HG02798 (cell line): Measurements from ENCODE around the gene GLS2.
"Not testable (repeated sequence)": the region's sequence is repeated elsewhere in the genome, so short reads cannot be mapped to it uniquely, and the experiment has no call there.

Experiments
- ATAC-seq: cut with Tn5 transposase; IDR thresholded peaks from one replicate; pipeline ENCODE4 v1.9.1; 2021; ENCODE audit warnings: mild to moderate bottlenecking; ENCODE audit not compliant: unreplicated experiment, poor library complexity

GLS2 gene

DNA sequence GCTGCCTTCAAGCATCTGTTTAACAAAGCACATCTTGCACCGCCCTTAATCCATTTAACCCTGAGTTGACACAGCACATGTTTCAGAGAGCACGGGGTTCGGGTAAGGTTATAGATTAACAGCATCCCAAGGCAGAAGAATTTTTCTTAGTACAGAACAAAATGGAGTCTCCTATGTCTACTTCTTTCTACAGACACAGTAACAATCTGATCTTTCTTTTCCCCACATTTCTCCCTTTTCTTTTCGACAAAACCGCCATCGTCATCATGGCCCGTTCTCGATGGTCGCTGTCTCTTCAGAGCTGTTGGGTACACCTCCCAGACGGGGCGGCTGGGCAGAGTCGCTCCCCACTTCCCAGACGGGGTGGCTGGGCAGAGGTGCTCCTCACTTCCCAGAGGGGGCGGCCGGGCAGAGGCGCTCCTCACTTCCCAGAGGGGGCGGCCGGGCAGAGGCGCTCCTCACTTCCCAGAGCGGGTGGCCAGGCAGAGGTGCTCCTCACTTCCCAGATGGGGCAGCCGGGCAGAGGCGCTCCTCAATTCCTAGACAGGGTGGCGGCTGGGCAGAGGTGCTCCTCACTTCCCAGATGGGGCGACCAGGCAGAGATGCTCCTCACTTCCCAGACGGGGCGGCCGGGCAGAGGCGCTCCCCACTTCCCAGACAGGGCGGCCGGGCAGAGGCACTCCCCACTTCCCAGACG is 5.6 kb upstream of the GLS2 start:
- not testable (repeated sequence) for ATAC-seq

DNA sequence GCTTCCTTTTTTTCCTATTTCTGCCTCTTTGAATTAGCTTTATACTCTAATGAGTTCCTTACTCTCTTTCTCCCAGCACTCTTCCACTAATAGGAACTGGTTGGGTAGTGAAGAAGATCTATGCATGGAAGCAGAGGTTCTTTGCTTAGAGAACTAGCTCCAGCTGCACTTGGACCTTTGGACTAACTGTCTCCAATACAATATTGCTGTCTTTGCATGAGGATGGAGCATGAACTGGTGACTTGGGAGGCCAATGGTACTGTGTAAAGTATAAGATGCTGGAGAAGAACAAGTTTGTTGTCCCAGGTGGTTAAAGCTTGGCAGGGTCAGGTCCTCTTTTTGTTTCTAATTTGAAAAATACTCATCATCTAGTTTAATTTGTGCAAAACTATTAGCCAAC is 2.4 kb upstream of the GLS2 start:
- ATAC-seq = no peak

GRCh38 chr12:56487448-56488040 is 417 bp downstream of the GLS2 start:
- peak; percentile 26 for ATAC-seq

DNA sequence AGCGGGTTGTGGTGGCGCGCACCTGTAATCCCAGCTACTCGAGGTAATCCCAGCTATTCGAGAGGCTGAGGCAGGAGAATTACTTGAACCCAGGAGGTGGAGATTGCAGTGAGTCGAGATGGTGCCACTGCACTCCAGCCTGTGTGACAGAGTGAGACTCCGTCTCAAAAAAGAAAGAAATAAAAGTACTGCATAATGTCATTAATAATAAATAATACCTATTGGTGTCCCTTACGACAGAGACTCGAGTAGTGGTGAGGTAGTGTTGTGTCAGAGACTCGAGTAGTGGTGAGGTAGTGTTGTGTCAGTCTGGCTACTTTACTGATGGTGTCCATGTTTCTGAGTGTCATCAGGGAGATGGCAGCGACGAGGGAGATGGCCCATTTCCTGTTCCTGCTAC is 1.3 kb downstream of the GLS2 start:
- no peak for ATAC-seq

- no peak for ATAC-seq
These were observed 3.4 kb downstream of the GLS2 start for GRCh38 chr12:56484566-56484965.

DNA sequence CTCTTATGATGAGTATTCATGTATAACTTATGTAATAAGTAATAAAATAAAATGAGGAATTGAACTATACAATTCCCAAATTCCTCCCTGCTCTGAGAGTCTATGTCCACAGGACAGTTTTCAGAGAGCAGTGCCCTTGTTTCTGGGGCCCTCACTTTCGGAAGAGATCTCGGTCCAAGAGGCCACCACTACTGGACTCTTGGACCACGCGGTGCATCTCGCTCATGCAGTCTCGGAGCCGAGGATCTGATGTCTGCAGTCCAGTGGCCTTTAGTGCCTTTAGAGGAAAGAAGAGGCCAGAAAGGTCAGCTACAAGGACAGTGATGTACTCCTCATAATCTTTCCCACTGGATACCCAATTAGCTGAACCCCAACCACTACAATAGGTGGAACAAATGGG is 8.3 kb downstream of the GLS2 start:
- no peak for ATAC-seq

DNA sequence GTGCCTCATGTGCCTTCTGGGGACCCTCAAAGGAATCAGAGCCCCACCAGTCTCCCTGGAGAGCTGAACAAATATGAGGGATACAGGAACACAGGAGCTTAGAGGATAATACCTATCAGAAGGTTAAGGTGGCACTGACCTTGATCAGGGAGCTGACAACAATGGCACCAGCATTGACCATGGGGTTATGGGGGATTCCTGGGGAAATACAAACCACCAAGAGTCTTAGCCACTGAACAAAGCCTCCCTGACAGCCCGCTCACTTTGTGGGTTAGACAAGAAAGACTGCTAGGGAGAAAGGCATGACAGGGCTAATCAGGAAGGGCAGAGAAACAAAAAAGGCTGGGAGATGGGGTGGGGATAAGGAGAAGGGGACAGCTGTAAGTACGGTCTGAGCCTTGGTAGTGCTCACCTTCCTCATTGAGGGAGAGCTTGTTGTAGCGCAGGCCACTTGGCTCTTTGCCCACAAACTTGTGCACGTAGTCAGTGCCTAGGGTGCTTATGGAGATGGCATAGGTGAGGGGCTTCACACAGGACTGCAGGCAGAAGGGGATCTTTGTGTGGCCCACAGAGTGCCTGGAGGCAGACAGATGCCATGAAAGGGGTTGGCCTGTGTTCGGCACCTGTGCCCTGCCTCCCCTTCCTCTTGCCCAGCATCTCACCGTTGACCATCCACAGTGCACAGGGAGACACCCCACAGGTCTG is 10.3 kb downstream of the GLS2 start:
- no peak for ATAC-seq

DNA sequence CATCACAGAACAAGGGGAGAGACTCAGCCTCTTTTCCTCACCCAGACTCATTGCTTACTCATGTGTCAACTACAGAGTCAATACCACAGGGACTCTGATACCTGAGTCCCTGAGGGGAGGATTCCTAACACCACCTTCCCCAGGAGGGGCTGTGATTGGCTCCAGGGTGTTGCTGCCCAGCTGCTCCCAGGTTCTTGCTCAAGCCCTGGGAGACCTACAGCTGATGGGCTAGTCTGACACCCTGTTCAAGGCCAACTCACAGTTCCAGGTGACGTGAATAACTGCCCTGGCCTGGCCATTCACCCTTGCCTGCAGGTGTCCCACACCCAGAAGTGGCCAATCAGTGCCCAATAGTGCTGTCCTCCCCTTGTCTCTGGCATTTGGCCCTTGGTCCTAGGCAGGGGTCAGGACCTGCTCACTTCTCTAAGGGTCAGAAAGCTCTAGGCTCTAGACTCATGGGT is 11.0 kb downstream of the GLS2 start:
- ATAC-seq = no peak

DNA sequence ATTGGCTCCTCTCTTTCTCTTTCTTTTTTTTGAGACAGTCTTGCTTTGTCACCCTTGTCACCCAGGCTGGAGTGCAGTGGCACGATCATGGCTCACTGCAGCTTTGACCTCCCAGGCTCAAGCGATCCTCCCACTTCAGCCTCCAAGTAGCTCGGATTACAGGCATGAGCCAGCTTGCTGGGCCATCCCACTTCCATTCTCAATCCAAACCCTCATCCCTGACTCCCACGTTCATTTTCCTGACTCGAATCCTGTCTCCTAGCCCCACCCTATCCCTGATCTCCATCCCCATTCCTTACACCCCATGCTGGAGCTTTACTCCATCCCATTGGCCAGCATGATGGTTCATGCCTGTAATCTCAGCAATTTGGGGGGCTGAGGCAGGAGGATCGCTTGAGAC is 11.8 kb downstream of the GLS2 start:
- no peak for ATAC-seq

- ATAC-seq = no peak
These were observed 13.6 kb downstream of the GLS2 start for GRCh38 chr12:56474389-56474788.

DNA sequence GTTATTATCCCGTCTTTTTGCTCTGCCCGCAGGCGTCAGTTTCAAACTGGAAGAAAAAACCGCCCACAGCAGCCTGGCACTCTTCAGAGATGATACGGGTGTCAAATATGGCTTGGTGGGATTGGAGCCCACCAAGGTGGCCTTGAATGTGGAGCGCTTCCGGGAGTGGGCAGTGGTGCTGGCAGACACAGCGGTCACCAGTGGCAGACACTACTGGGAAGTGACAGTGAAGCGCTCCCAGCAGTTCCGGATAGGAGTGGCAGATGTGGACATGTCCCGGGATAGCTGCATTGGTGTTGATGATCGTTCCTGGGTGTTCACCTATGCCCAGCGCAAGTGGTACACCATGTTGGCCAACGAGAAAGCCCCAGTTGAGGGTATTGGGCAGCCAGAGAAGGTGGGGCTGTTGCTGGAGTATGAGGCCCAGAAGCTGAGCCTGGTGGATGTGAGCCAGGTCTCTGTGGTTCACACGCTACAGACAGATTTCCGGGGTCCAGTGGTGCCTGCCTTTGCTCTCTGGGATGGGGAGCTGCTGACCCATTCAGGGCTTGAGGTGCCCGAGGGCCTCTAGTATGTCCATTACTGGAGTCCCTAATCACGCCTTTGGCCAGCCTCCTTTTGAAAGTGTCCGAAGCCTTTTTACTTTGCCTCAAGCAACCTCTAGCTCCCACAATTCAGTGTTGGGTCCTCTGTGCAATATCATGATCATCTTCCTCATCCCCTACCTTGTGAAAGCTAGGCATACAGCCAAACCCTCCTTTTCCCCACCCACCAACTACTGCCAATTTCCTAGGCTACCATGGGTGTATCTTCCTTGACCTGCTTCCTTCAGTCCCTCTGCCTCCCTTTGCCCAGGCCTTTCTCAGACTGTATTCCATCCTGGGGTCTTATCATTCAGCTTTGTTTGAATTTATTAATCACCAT is 18.7 kb downstream of the GLS2 start:
- no peak for ATAC-seq

GRCh38 chr12:56468216-56469006 is 19.6 kb downstream of the GLS2 start, which contains the start of gene SPRYD4:
Gene SPRYD4, plus strand, starts transcription at chr12:56468578. Its CDS starts 14 bp downstream, at chr12:56468592.
- peak; percentile 94 for ATAC-seq

DNA sequence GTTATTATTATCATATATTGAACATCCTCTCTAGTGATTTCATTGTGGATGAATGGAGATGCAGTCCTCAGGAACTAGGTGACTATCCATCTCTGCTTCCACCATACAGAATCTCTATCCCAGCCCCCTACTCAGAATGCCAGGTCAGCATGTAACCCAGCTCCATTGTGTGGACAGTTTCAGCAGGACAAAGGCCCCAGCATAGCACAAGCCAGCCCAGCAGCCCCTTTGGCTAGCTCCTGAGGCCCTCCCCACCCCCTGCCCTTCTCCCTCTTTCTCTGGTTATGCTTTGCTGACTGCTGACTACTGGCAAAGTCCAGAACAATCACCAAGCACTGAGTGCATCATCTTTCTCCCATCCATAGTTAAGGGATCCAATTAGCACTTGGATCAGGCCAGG is 25.4 kb downstream of the GLS2 start:
- ATAC-seq = no peak

DNA sequence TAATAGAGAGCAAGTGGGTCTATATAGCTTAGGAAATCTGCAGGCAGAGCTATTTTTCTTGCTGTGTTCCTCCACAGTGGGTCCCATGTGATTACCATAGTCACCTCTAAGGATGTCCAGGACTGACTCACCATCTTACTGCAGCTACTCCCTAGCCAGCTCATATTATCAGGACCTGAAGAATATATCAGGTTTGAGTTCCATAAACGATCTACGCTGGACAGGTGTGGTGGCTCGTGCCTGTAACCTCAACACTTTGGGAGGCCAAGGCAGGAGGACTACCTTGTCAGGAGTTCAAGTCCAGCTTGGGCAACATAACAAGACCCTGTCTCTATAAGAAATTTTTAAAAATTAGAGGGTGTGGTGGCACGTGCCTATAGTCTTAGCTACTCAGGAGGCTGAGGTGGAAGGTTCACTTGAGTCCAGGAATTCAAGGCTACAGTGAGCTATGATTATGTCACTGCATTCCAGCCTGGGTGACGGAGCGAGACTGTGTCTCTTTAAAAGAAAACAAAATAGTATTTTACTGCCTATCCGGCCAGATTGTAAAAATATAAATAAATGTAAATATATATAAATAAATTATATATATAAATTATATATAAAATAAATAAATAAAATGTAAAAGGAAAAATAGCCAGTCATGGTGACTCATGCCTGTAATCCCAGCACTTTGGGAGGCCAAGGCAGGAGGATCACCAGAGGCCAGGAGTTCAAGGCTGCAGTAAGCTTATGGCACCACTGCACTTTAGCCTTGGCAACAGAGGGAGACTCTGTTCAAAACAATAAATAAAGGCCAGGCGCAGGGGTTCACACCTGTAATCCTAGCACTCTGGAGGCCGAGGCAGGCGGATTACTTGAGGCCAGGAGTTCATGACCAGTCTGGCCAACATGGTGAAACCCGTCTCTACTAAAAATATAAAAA is 26.5 kb downstream of the GLS2 start:
- ATAC-seq = no peak

GRCh38 chr12:56457817-56458216 is 30.1 kb downstream of the GLS2 start:
- no peak for ATAC-seq

- ATAC-seq = no peak
These were observed 33.4 kb downstream of the GLS2 start, which contains the start of gene MIP for GRCh38 chr12:56454557-56454956. Gene MIP, minus strand, starts transcription at chr12:56454657. Its CDS starts 44 bp downstream, at chr12:56454613.

DNA sequence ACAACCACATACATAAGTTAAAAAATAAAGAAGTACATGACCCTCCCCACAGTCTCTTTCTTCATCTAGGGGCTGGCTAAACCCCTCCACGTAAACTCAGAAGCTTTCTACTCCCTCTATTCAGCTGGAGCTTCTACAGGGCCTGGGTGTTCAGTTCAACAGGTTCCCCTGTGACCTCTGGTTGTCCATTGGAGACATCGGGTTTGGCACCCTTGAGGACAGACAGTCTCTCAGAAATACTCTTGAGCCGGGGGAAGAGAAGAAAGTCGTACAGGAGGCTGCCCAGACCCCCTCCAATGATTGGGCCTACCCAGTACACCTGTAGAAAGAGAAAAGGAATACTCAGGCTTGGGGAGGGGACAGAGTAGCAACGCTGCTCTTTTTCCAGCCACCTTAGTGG is 36.8 kb downstream of the GLS2 start:
- ATAC-seq = no peak

- no peak for ATAC-seq
These were observed 37.7 kb downstream of the GLS2 start for GRCh38 chr12:56450241-56450640.

DNA sequence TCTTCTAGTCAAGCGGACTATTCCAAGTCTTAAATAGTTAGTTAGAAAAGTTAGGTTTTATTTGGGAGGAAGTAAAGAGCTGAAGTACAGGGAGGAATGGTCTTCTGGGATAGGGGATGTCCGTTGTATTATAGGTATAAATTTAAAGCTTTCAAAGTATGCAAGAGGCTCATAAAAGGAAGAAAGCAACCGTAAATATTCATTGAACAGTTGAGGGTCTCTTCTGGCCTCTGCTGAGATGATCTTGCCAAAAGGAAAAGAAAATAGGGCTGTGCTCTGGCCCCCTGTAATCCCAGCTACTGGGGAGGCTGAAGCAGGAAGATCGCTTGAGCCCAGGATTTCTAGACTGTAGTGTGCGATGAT is 38.4 kb downstream of the GLS2 start:
- no peak for ATAC-seq
